NCI-H1694 (cell line): Measurements from ENCODE around the gene ZNF281.
"Not testable (repeated sequence)": the region's sequence is repeated elsewhere in the genome, so short reads cannot be mapped to it uniquely, and the experiment has no call there.

Experiments
- DNase-seq: peaks from one replicate; lab custom pipeline; 2025; lab: John Stamatoyannopoulos, UW

ZNF281 gene, protein sequence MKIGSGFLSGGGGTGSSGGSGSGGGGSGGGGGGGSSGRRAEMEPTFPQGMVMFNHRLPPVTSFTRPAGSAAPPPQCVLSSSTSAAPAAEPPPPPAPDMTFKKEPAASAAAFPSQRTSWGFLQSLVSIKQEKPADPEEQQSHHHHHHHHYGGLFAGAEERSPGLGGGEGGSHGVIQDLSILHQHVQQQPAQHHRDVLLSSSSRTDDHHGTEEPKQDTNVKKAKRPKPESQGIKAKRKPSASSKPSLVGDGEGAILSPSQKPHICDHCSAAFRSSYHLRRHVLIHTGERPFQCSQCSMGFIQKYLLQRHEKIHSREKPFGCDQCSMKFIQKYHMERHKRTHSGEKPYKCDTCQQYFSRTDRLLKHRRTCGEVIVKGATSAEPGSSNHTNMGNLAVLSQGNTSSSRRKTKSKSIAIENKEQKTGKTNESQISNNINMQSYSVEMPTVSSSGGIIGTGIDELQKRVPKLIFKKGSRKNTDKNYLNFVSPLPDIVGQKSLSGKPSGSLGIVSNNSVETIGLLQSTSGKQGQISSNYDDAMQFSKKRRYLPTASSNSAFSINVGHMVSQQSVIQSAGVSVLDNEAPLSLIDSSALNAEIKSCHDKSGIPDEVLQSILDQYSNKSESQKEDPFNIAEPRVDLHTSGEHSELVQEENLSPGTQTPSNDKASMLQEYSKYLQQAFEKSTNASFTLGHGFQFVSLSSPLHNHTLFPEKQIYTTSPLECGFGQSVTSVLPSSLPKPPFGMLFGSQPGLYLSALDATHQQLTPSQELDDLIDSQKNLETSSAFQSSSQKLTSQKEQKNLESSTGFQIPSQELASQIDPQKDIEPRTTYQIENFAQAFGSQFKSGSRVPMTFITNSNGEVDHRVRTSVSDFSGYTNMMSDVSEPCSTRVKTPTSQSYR

DNA sequence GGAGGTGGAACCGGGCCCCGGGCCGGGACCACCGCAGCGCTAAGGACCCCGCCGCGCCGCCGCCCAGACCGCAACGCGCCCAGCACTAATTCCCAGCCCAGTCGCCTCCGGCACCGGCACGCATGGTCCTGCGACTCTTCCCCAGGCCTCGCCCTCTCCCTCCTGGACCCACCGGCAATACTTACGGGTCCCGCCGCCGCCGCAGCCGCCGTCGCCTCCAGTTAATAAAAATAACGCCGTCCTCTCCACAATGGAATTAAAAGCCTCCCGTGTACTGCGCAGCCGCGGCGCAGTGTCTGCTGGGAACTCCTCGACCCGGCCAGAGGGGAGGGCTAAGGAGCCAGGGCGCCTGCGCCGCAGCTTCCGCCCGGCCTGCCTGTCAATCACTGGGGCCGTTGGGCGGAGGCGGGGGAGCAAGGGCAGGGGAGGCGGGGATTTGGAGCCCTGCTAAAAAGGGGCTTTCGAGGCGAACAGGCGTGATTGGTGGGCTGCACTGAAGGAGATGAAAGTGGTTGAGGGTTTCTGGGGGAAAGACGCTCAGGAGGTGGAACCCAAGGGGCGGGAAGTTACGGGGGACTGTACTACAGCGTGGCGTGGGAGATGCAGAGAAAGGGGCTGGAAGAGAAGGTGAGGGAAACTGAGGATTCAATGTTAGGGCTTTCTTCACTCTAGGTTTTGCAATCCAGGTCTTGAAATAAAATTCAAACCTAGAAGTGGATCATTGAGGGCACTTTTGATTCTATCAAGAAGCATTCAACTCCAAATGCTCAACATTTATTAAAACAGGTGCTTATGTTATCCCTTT, at the start of gene ZNF281:
TSS of gene ZNF281 (minus strand) at position 276 of the 805 bp plus-strand sequence. CDS start 331 bp downstream, outside the sequence.
- peak; percentile 95 for DNase-seq

DNA sequence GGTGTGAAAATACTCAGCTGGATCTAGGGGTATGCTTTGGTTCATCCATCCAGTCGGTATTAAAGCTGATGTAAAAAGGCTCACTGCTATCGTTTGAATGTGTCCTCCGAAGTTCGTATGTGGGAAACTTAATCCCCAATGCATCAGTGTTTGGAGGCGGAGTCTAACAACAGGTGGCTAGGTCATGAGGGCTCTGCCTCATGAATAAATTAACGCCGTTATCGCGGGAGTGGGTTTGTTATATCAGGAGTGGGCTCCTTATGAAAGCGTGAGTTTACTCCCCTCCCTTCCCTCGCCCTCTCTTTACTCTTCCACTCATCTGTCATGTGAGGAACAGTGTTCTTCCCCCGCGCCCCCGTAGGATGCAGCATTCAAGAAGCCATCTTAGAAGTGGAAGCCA, 48.9 kb upstream of the ZNF281 start:
- DNase-seq, result no peak

DNA sequence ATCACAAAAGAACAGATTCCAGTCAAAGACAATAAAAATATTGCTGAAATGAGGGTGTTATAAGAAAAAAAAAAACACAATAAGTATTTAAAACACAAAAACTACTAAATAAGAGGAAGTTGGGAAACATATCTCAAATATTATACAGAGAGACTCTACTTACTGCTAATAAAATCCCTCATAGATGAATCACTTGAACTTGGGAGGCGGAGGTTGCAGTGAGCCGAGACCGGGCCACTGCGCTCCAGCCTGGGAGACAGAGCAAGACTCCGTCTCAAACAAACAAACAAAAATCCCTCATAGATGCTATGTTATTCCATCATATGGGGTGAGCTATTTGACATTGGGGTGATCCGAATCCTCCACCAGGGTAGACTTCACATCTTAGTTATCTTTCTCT, 48.0 kb upstream of the ZNF281 start:
- DNase-seq, result no peak

DNA sequence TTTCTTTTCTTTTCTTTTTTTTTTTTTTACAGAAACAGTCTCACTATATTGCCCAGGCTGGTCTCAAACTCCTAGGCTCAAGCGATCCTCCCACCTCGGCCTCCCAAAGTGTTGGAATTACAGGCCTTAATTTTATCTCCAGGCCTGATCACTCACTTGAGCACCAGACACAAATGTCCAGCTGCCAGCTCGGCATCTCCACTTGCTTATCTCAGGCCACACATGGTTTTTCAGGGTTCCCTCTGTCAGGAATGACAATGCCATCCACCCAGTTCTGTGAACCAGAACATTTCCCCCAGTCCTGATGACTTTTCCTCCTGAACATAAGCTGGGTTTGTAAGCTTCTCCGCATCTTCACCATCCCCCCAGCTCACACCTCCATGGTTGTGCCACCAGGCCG, 44.6 kb upstream of the ZNF281 start:
- no peak for DNase-seq

DNA sequence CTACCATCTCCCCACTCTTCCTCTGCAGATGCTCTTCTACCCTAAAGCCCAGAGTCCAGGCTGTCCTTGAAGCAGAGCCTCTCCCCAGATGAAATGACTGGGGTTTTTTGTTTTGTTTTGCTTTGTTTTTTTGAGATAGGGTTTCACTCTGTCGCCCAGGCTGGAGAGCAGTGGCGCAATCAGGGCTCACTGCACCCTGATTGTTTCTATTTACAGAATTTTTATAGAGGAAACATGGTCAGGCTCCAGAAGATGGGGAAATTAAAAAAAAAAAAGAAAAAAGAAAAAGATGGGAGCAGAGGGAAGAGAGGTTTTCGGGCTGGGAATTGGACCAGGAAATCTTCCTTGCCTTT, 43.7 kb upstream of the ZNF281 start:
- DNase-seq, result no peak

DNA sequence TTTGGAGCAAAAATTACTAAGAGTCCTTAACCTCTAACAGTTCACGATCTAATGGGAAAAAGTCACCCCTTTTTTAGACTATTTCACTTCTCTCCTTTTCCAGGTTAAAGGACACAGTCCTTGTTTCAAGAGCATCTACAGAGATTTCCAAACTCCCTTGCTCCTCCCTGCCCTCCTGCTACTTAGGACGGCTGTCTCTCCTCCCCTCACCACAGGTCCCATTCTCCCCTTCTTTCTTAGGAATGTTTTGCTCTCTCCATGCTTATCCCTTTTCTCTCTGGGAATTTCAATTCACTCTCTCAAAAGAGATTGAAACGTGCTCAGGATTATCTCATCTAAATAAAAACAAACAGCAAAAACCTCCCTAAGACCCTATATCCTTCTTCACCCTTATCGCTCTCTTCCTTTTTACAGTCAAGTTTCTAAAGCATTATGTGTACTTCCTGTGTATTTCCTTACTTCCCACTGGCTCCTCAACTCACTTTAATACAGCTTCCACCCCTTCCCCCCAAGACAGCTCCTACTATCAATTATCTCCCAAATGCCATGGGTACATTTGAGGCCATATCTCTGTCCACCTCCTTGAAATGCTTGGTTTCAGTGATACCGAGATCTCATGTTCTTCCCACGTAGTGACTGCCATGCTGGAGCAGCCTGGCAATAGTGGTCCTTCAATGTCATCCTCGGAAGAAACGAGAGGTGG, 43.2 kb upstream of the ZNF281 start:
- no peak for DNase-seq

DNA sequence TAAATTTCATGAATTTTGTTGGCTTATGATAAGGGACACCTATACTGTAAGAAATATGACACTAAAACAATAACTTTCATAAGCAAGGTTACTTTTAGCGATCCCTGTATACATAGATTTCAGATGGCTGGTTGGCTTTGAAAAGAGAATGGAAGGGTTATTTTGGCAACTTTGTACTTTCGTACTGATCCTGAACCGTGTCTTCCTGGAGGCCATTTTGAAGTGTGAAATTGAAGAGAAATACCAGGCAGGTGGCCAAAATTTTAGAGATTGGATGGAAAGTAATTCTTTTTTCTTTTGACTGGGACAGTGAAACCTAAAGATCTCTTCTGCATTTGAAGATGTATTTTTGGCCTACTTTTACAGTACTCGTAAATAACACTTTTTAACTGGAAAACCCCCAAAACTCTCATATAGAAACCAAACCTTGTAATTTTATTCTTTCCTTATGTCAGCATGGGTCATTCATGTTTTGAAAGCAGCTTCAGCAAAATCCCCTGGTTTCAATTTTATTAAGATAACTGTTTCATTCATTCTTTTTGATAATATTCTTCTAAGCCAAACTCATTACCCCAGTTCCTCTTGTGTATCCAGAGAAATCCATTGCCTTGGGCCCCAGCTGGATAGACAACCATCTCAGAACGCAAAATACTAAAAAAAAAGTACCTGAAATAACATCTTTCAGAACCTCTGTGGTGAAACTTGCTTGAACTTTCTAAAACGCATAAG, 38.4 kb upstream of the ZNF281 start:
- no peak for DNase-seq

DNA sequence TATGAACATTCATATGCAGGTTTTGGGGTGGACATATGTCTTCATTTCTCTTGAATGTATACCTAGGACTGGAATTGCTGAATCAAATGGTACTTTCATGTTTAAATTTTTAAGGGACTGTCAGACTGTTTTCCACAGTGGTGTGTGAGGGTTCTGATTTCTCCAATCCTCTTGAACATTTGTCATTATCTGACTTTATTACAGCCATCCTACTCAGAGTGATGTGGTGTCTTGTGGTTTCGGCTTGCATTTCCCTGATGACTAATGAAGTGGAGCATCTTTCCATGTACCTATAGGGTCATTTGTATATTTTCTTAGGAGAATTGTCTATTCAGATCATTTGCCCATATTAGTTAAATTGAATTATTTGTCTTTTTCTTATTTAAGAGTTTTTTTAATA, 35.4 kb upstream of the ZNF281 start:
- DNase-seq, result no peak

DNA sequence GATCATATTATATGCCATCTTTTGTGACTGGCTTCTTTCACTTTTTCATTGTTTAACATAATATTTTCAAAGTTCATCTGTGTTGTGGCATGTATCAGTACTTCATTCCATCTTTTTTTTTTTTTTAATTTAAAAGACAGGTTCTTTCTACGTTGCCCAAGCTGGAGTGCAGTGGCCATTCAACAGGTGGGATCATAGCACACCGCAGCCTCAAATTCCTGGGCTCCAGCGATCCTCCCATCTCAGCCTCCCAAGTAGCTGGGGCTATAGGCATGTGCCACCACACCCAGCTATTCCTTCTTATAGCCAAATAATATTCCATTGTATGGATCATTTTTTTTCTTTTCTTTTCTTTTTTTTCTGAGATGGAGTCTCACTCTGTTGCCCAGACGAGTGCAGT, 34.6 kb upstream of the ZNF281 start:
- DNase-seq, result no peak

DNA sequence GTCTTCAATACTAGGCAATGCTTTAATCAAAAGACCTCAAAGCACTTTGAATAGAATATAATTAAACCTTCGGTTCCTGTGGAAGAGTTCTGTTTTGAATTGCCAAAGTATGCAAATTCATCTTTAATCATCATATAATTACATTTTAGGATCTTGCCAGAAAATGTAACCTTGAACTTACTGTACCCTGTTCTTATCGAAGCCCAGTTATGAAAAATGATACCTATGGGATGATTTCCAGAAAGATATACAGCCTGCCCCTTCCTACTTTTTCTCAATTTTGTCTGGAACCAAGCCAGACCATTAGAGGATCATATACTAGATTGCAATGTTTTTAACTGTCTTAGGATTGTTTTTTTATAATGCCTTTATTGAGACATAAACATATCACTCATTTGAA, 34.0 kb upstream of the ZNF281 start:
- DNase-seq, result no peak

DNA sequence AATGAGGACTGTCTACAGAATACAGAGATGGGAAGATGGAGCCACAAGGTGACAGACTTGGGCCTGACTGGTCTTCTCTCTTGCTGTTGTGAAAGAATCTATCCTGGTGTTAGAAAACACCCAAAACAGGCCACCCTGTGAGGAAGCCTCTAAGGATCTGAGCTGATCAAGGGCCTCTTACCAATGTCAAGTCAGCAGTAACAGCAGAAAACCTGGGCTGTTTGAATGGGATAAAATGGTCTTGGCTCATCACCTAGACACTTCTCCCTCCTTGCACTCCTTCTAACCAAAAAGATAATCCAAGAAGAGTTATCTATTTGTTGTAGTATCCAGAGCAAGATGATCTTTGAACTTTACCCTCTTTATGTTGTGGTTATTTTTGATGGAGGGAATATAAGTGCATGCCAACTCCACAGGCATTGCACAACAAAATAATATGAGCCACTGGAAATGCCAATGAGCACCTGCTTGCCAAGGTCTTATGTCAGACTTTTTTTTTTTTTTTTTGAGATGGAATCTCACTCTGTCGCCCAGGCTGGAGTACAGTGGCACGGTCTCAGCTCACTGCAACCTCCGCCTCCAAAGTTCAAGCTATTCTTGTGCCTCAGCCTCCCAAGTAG, 32.8 kb upstream of the ZNF281 start:
- no peak for DNase-seq

DNA sequence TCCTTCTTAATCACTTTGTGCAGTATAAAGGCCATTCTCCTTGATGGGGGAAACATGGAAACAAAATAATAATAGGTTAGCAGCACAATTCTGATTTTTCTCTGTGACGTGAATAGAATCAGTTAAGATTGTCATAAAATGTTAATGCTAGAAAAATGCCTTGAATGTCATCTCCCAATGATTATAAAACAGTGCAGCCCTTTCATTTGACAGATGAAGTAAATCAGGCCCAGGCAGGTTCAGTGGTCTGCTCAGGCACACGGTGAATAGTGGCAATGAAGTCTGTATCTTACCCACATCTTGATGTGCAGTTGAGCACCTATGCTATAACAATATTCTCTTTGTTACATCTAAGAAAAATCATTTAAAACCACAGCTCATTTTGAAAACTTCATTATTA, 32.2 kb upstream of the ZNF281 start:
- no peak for DNase-seq

DNA sequence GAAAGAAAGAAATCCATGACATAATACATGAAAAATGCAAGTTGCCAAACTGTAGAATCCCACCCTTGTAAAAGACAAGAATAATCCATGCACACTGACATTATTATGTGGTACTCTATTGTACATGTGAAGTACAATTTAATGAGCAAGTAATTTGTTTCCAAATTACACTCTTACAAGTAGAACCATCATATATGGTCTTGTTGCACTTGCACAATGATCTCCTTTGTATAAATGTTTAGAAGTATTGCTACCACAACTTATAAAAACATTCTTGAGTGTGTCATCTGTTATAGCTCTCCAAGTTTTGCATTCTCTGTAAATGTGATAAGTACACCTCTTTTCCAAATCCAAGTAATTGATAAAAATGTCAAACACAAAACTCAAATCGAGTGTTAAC, 29.1 kb upstream of the ZNF281 start:
- DNase-seq, result no peak

DNA sequence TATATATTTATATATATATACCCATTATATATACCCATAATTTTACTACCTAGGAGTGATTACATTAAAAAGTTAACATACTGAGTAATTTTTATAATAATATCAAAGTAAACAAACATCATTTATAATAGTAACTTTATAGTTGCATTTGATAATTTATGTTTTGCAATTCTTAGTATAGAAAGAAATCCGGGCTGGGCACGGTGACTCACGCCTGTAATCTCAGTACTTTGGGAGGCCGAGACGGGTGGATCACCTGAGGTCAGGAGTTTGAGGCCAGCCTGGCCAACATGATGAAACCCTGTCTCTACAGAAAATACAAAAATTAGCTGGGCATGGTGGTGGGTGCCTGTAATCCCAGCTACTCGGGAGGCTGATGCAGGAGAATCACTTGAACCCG, 28.6 kb upstream of the ZNF281 start:
- not testable (repeated sequence) for DNase-seq

DNA sequence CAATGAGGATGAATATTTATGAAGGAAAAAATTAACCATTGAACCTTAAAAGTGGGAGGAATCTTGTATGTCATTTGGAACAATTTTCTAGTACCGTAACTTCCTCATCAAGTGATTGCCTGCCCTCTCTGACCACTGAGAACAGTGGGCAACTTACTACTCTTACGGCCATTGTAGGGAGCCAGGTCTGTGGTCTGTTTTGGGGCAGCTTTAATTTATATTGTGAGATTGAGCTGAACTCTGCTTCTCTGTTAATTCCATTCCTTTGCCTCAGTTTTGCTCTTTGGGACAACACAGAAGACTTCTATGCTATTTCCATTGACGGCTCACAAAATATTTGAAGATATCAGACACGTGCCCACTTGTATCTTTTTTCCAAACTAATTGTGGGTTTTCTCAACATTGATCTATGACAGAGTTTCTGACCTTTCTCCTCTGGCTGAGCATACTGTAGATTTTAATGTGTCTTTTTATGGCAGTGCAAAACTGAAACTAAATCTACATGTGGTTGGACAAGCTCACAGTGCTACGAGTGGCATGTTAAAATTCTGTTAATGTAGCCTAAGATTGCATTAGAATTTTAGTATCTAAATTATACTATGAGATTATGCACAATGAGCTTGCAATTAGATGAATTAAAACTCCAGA, 27.8 kb upstream of the ZNF281 start:
- no peak for DNase-seq

DNA sequence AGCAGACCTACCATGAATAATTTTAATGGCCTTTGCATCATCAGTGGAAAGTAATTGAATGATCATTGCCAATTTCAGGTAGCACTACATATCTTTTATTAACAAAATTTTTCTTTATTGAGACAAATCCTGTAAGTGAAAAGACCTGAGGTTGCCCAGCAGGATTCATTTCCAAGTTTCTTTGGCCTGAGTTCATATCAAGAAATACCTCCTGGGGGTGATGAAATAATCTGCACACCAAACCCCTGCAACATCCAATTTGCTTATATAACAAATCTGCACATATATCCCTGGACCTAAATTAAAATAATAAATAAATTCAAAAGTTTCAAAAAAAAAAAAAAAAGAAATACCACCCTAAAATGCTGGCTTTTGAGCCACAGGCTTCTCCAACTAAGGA, 27.3 kb upstream of the ZNF281 start:
- DNase-seq, result no peak

DNA sequence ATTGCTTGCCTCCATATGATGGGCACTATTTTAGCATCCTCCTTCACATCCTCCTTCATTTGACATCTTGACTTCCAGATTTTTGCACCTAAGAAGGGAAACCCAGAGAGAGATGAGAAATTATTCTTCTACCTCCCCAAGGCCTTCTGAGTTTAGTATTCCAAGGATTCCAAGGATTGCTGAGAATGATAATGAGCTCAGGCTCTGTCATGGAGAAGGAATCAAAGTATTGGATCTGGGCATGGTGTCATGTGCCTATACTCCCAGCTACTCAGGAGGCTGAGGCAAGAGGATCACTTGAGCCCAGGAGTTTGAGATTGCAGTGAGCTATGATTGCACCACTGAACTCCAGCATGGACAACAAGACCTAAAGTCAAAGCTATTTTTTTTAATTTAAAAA, 26.6 kb upstream of the ZNF281 start:
- DNase-seq, result no peak

DNA sequence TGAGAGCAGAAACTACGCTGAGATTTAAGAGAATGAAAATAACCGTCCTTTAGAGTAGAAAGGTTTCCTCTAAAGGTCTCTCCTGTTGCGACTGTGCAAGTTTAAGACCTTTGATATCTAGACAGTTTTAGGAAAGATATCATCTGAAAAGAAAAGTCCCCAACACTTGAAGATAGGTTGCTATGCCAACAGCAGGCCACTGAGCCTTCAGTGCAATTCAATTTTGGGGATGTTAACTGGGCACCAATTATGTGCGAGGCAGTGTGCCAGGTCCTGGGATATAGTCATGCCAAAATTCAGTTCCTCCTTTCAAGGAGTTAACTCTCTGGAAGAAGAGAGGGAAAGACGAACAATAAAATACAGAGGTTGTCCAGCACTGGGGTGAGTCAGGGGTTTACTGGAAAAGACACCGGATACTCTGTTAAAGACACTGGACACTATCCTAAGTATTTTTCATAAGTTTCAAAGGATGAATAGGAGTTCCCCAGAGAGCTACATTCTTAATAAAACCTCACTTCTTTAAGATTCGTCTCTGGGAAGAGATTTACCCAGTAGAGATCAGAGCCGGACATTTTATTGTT, 25.5 kb upstream of the ZNF281 start:
- DNase-seq, result no peak

DNA sequence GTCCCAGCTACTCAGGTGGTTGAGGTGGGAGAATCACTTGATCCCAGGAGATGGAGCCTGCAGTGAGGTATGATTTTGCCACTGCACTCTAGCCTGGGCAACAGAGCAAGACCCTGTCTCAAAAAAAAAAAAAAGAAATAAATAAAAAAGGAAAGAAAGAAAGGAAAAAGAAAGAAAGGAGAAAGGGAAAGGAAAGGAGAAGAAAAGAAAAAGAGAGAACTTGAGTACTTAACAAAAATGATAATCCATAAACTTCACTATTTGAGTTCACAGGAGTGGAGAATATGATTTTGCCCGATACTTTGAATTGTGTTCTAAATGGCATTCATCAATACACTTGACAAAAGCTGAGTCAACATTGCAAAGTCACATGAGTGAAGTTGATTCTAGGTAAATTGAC, 23.8 kb upstream of the ZNF281 start:
- DNase-seq, result no peak

DNA sequence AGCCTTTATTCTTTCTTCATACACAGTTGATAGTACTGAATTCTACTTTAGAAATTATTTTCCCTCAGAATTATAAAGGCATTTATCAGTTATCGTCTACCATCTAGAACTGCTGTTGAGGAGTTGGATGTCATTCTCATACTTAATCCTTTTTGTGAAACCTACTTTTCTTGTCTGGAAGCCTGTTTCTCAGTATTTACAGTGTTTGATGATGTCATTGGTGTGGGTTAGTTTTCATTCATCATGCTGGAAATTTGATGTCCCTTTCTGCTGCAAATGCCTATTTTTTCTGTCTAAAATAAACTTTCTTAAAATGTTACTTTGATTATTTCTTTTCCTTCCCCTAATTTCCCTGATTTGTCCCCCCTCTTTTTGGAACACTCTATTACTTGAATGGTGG, 22.8 kb upstream of the ZNF281 start:
- DNase-seq, result no peak
